ENCODE data around the gene TEX35. TPM values are rescaled to one million over a fixed set of nuclear protein-coding genes. Genes with fewer than 3 reads are reported as not detected.

Gene TEX35
- total RNA-seq, 5 donors from 2014 or later (not counting 1 experiment from before 2014, with no cell fraction given), result not detected

DNA sequence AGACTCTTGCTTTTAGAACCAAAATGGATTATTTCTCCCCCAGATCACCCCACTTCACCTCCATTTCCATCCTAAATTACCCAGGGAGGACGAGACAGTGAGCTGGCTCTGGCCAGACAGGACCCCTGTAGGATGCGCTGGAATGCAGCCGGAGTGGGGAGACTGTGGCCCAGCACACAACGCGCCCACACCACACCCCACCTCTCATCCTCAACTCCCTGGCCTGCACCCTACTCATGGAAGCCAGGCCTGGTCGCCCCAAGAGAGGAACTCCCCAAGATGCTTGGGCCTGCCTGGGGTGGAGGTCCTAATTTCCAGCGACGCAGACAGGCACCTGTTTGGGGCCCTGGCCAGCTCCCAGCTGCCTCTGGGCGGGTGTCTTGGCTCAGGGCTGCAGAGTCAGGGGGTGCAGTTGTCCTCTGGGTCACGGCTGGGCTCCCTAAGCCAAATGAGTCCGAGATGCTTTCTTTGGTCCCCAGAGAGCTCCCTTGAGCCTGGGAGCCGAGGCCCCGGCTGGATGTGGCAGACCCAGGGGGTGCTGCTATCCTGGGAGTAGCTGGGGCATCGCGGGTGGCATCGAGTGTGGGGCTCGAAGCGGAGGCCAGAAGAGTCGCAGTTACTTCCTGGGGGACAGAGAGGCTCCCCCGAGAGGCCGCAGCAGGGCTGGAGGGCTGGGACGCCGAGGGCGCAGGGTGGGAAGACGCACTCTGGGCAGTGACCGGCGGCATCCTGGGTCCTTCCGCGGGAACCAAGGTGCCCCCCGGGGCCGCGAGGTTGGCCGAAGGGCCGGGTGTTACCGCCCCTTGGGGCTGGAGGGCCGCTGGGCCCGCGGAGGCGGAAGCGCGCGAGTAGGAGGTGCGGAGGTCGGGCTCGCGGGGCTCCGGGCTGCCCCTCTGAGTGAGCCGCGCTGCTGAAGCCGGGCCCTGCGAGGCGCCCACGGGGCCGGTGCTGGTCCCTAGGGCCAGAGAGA, 26.5 kb upstream of the TEX35 start:
- H3K36me3 ChIP-seq (ENCODE audit: control insufficient read depth in 2 of 2, extremely low read depth in 1 of 2, insufficient read depth in 1 of 2, low read length in 1 of 2), result no peaks in the 10 kb centered on the region
- Mint-ChIP-seq H3K4me1 (no peaks in the 10 kb centered on the region), H3K27me3 (peaks cover 15 to 18% of the 10 kb centered on the region in 2 donors), H3K9me3 (no peaks in the 10 kb centered on the region), H3K27ac (no peak overlapping the region), H3K36me3 (no peaks in the 10 kb centered on the region), H3K4me3 (no peak overlapping the region)
- CTCF ChIA-PET, result no interaction called here
- POLR2A ChIA-PET, result no interaction called here
- WGBS (ENCODE audit: insufficient coverage), result 42% methylated on average over 50 of the region's 54 CpGs
- ATAC-seq (replicated peaks in 1 of 4), result no peak
- no peaks in the 10 kb centered on the region for H3K4me1 ChIP-seq (ENCODE audit: control insufficient read depth in 1 of 2, extremely low read depth in 1 of 2, insufficient read depth in 2 of 2, low read length in 2 of 2)
- DNase-seq, result no peak
- no peak overlapping the region for H3K27ac ChIP-seq (ENCODE audit: low read length)
- peaks cover 0 to 19% of the 10 kb centered on the region in 2 experiments for H3K27me3 ChIP-seq (replicated peaks in 1 of 2; ENCODE audit: control insufficient read depth in 2 of 2, extremely low read depth in 1 of 2, insufficient read depth in 2 of 2, low read length in 1 of 2)
- no peak overlapping the region for H3K4me3 ChIP-seq (ENCODE audit: control insufficient read depth in 1 of 2, extremely low read depth in 1 of 2, low read length in 1 of 2)
- H3K9me3 ChIP-seq, result no peaks in the 10 kb centered on the region

DNA sequence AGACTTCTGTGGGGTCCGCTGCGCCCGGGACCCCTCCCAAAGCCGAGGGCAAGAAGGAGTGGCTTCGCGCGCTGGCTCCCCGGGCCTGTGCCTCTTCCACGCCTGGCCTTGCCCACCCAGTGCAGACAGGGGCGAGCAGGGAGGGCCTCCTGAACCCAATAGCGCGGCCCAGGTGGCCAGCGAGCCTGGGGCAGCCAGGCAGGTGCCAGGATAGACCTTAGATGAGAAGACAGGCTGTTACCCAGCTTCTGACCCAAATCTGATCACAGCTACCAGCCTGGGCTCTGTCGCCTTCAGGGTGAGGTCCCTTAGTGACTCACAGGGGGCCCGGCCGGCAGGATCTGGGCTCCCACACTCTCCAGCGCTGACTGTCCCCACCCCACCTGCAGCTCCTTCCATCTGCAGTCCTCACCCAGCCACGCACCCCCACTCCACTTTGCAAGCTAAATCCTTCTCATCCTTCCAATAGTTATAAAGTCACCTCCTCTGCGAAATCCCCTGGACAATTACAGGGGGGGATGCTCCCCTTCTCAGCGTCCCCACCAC, 25.8 kb upstream of the TEX35 start:
- no peak overlapping the region for H3K27ac ChIP-seq (ENCODE audit: low read length)
- peaks cover 0 to 19% of the 10 kb centered on the region in 2 experiments for H3K27me3 ChIP-seq (replicated peaks in 1 of 2; ENCODE audit: control insufficient read depth in 2 of 2, extremely low read depth in 1 of 2, insufficient read depth in 2 of 2, low read length in 1 of 2)
- peak in 1 of 4 experiments; percentile 19 for ATAC-seq (replicated peaks in 1 of 4)
- CTCF ChIA-PET, result no interaction called here
- Mint-ChIP-seq H3K9me3 (no peaks in the 10 kb centered on the region), H3K27ac (no peak overlapping the region), H3K4me1 (no peaks in the 10 kb centered on the region), H3K4me3 (no peak overlapping the region), H3K36me3 (no peaks in the 10 kb centered on the region), H3K27me3 (peaks cover 15 to 18% of the 10 kb centered on the region in 2 donors)
- H3K4me1 ChIP-seq (ENCODE audit: control insufficient read depth in 1 of 2, extremely low read depth in 1 of 2, insufficient read depth in 2 of 2, low read length in 2 of 2), result no peaks in the 10 kb centered on the region
- H3K9me3 ChIP-seq, result no peaks in the 10 kb centered on the region
- H3K4me3 ChIP-seq (ENCODE audit: control insufficient read depth in 1 of 2, extremely low read depth in 1 of 2, low read length in 1 of 2), result no peak overlapping the region
- no peaks in the 10 kb centered on the region for H3K36me3 ChIP-seq (ENCODE audit: control insufficient read depth in 2 of 2, extremely low read depth in 1 of 2, insufficient read depth in 1 of 2, low read length in 1 of 2)
- WGBS (ENCODE audit: insufficient coverage), result 64% methylated on average over 20 of the region's 20 CpGs
- POLR2A ChIA-PET, result no interaction called here
- DNase-seq, result no peak

- no peaks in the 10 kb centered on the region for H3K36me3 Mint-ChIP-seq
- CTCF ChIA-PET, result no interaction called here
- WGBS (ENCODE audit: insufficient coverage), result 92% methylated on average over 2 of the region's 4 CpGs
These were observed 24.5 kb upstream of the TEX35 start for GRCh38 chr1:178488393-178488792.

DNA sequence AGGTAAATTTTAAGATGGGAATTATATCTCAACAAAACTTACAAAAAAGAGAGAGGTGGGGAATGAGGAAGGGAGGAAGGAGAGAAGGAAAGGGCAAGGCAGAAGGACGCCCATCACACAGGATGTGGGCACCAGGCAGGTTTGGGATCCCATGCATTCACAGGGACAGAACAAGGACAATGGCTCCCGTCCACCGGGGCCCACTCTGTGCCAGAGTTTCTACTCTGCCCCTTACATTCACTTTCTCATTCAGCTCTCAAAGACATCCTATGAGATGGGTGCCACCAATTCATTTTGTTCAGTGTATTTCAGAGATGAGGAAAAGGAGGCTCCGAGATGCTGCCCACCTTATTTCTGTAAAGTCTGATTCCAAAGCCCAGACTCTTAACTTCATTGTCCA, 23.5 kb upstream of the TEX35 start:
- no peak overlapping the region for H3K4me3 Mint-ChIP-seq
- peaks cover 15 to 17% of the 10 kb centered on the region in 2 donors for H3K27me3 Mint-ChIP-seq
- no peaks in the 10 kb centered on the region for H3K4me1 Mint-ChIP-seq
- H3K4me3 ChIP-seq (ENCODE audit: control insufficient read depth in 1 of 2, extremely low read depth in 1 of 2, low read length in 1 of 2), result no peak overlapping the region
- no peaks in the 10 kb centered on the region for H3K9me3 Mint-ChIP-seq
- WGBS (ENCODE audit: insufficient coverage), result 86% methylated on average over 1 of the region's 4 CpGs
- no peaks in the 10 kb centered on the region for H3K9me3 ChIP-seq
- no peak overlapping the region for H3K27ac Mint-ChIP-seq
- DNase-seq (no peak), ATAC-seq (replicated peaks in 1 of 4) (no peak)
- POLR2A ChIA-PET, result no interaction called here
- no peak overlapping the region for H3K27ac ChIP-seq (ENCODE audit: low read length)
- no peaks in the 10 kb centered on the region for H3K36me3 ChIP-seq (ENCODE audit: control insufficient read depth in 2 of 2, extremely low read depth in 1 of 2, insufficient read depth in 1 of 2, low read length in 1 of 2)
- H3K27me3 ChIP-seq (replicated peaks in 1 of 2; ENCODE audit: control insufficient read depth in 2 of 2, extremely low read depth in 1 of 2, insufficient read depth in 2 of 2, low read length in 1 of 2), result peaks cover 0 to 19% of the 10 kb centered on the region in 2 experiments
- CTCF ChIA-PET, result no interaction called here
- H3K36me3 Mint-ChIP-seq, result no peaks in the 10 kb centered on the region
- H3K4me1 ChIP-seq (ENCODE audit: control insufficient read depth in 1 of 2, extremely low read depth in 1 of 2, insufficient read depth in 2 of 2, low read length in 2 of 2), result no peaks in the 10 kb centered on the region

More at GRCh38 chr1:178488393-178488792, 24.5 kb upstream of the TEX35 start:
- DNase-seq, result no peak
- POLR2A ChIA-PET, result no interaction called here
- H3K4me3 Mint-ChIP-seq, result no peak overlapping the region
- no peaks in the 10 kb centered on the region for H3K36me3 ChIP-seq (ENCODE audit: control insufficient read depth in 2 of 2, extremely low read depth in 1 of 2, insufficient read depth in 1 of 2, low read length in 1 of 2)
- H3K4me3 ChIP-seq (ENCODE audit: control insufficient read depth in 1 of 2, extremely low read depth in 1 of 2, low read length in 1 of 2), result no peak overlapping the region
- H3K9me3 ChIP-seq, result no peaks in the 10 kb centered on the region
- H3K27ac ChIP-seq (ENCODE audit: low read length), result no peak overlapping the region
- H3K4me1 ChIP-seq (ENCODE audit: control insufficient read depth in 1 of 2, extremely low read depth in 1 of 2, insufficient read depth in 2 of 2, low read length in 2 of 2), result no peaks in the 10 kb centered on the region
- H3K9me3 Mint-ChIP-seq, result no peaks in the 10 kb centered on the region
- peaks cover 0 to 19% of the 10 kb centered on the region in 2 experiments for H3K27me3 ChIP-seq (replicated peaks in 1 of 2; ENCODE audit: control insufficient read depth in 2 of 2, extremely low read depth in 1 of 2, insufficient read depth in 2 of 2, low read length in 1 of 2)
- H3K4me1 Mint-ChIP-seq, result no peaks in the 10 kb centered on the region
- no peak for ATAC-seq (replicated peaks in 1 of 4)
- H3K27me3 Mint-ChIP-seq, result peaks cover 15 to 17% of the 10 kb centered on the region in 2 donors
- no peak overlapping the region for H3K27ac Mint-ChIP-seq

- Mint-ChIP-seq H3K36me3 (no peaks in the 10 kb centered on the region), H3K4me1 (no peaks in the 10 kb centered on the region), H3K27me3 (peaks cover 15 to 17% of the 10 kb centered on the region in 2 donors), H3K9me3 (no peaks in the 10 kb centered on the region), H3K27ac (no peak overlapping the region), H3K4me3 (no peak overlapping the region)
- no peak for DNase-seq
- POLR2A ChIA-PET, result no interaction called here
- H3K4me1 ChIP-seq (ENCODE audit: control insufficient read depth in 1 of 2, extremely low read depth in 1 of 2, insufficient read depth in 2 of 2, low read length in 2 of 2), result no peaks in the 10 kb centered on the region
- WGBS (ENCODE audit: insufficient coverage), result 93% methylated on average over 8 of the region's 8 CpGs
- no peaks in the 10 kb centered on the region for H3K36me3 ChIP-seq (ENCODE audit: control insufficient read depth in 2 of 2, extremely low read depth in 1 of 2, insufficient read depth in 1 of 2, low read length in 1 of 2)
- no peak overlapping the region for H3K4me3 ChIP-seq (ENCODE audit: control insufficient read depth in 1 of 2, extremely low read depth in 1 of 2, low read length in 1 of 2)
- H3K9me3 ChIP-seq, result no peaks in the 10 kb centered on the region
- H3K27me3 ChIP-seq (replicated peaks in 1 of 2; ENCODE audit: control insufficient read depth in 2 of 2, extremely low read depth in 1 of 2, insufficient read depth in 2 of 2, low read length in 1 of 2), result peaks cover 0 to 19% of the 10 kb centered on the region in 2 experiments
- CTCF ChIA-PET, result no interaction called here
- ATAC-seq (replicated peaks in 1 of 4), result no peak
- H3K27ac ChIP-seq (ENCODE audit: low read length), result no peak overlapping the region
These were observed 22.8 kb upstream of the TEX35 start for GRCh38 chr1:178490136-178490535.

DNA sequence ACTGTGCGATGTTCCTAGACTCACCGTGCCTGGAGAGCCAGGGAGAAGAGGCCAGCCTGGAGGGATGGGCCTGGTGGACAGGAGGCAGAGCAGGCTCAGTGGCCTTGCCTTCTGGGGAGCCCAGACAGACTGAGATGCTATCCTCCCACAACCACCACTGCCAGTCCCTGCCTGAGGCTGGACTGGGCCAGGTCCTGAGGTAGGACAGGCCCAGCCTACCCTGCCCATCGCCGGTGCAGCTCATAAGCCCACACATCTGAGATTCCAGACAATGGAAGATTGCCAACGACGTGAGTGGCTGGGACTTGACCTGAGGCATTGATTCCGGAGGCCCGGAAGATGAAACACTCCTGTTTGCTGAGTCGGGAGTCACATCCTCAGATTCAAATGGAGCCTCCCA, 21.9 kb upstream of the TEX35 start:
- ATAC-seq (replicated peaks in 1 of 4) (no peak), DNase-seq (no peak)
- POLR2A ChIA-PET, result no interaction called here
- Histone ChIP-seq H3K27ac (ENCODE audit: low read length) (no peak overlapping the region), H3K9me3 (no peaks in the 10 kb centered on the region), H3K27me3 (replicated peaks in 1 of 2; ENCODE audit: control insufficient read depth in 2 of 2, extremely low read depth in 1 of 2, insufficient read depth in 2 of 2, low read length in 1 of 2) (peaks cover 0 to 22% of the 10 kb centered on the region in 2 experiments), H3K4me3 (ENCODE audit: control insufficient read depth in 1 of 2, extremely low read depth in 1 of 2, low read length in 1 of 2) (no peak overlapping the region), H3K36me3 (ENCODE audit: control insufficient read depth in 2 of 2, extremely low read depth in 1 of 2, insufficient read depth in 1 of 2, low read length in 1 of 2) (no peaks in the 10 kb centered on the region), H3K4me1 (ENCODE audit: control insufficient read depth in 1 of 2, extremely low read depth in 1 of 2, insufficient read depth in 2 of 2, low read length in 2 of 2) (no peaks in the 10 kb centered on the region)
- 92% methylated on average over 8 of the region's 9 CpGs for WGBS (ENCODE audit: insufficient coverage)
- Mint-ChIP-seq H3K27ac (no peak overlapping the region), H3K9me3 (no peaks in the 10 kb centered on the region), H3K4me1 (no peaks in the 10 kb centered on the region), H3K4me3 (no peak overlapping the region), H3K27me3 (peaks cover 15 to 17% of the 10 kb centered on the region in 2 donors), H3K36me3 (no peaks in the 10 kb centered on the region)
- CTCF ChIA-PET, result no interaction called here

All from T-cell (primary cell).